ENCODE measurements around the gene ZNF148.

DNA sequence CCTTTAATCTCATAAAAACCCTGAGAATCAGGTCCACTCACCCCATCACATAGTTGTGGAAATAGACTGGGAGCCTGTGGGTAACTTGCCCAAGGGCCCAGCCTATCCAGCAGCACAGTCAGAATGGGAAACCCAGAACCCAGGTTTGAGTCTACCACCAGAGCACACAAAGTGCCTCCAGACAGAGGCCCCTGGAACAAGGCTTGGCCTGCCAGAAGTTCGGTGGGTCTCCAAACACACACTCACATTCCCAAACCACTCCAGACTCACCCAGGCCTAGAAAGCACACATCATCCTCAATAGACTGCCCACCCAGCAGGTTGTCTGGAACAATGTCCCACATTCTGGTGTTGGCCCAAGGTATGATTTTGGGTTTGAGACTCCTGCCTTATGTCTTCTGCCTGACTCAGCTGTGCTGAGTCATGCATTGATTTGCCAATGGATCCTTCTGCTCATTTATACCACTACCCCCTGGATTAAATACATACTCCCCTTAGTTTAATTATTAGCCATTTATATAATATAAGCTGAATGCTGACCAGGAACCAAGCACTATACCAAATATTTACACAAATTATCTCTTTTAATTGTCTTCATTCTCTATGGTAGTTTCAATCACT, 167.1 kb downstream of the ZNF148 start:
- TF ChIP-seq ZFP36 (IDR thresholded peaks at IDR 0.05; ENCODE audit: borderline replicate concordance, partially characterized antibody) (no peak), EHF (CRISPR knock-in tag; IDR thresholded peaks at IDR 0.05) (no peak), RAD21 (conservative IDR thresholded peaks at IDR 0.05 in 1 of 2, IDR thresholded peaks at IDR 0.05 in 1 of 2) (no peak)
